GM10248 (cell line): ENCODE data around the gene DCLK3.

ENCODE experiments used
- CTCF ChIA-PET: fragments of 300-600 bp; sonication (Branson Sonifier 250); formaldehyde crosslinking; extraction: SDS; loops from one replicate; lab custom pipeline; 2021; ENCODE audit warnings: antibody characterized with exemption; lab: Yijun Ruan, JAX
- POLR2A ChIA-PET: fragments of 350-650 bp; sonication (Branson Sonifier 250); formaldehyde crosslinking; extraction: SDS; loops from one replicate; lab custom pipeline; 2020; ENCODE audit warnings: antibody characterized with exemption; lab: Yijun Ruan, JAX
- DNase-seq: peaks from one replicate; pipeline ENCODE4 v3.0.0; 2012; ENCODE audit errors: extremely low spot score
- CTCF ChIP-seq: IDR thresholded peaks from 2 replicates; pipeline ENCODE4 v1.5.1; 2012; ENCODE audit warnings: mild to moderate bottlenecking, low read depth; ENCODE audit errors: extremely low read depth, missing control alignments, control extremely low read depth

DCLK3 gene

GRCh38 chr3:36729204-36730056 is 34.9 kb downstream of the DCLK3 start:
- peak; percentile 41 for DNase-seq
- CTCF ChIA-PET, result interaction anchor here (0.6 to 2.6 kb wide), 10 partner anchors 9 to 489 kb away, joined by 3 to 12 read pairs (median 3); no protein-coding TSS in a partner anchor
- POLR2A ChIA-PET, result no interaction called here
- peak; percentile 62 for TF ChIP-seq CTCF

- no peak for TF ChIP-seq CTCF
- POLR2A ChIA-PET, result no interaction called here
- no peak for DNase-seq
- CTCF ChIA-PET, result interaction anchor here (0.7 kb wide), 1 partner anchor 14 kb away, joined by 3 read pairs; no protein-coding TSS in a partner anchor
These were observed 49.8 kb downstream of the DCLK3 start for GRCh38 chr3:36714343-36715086.

- TF ChIP-seq CTCF, result no peak
- ChIA-PET POLR2A (no interaction called here), CTCF (interaction anchor here (0.9 kb wide), 1 partner anchor 14 kb away, joined by 3 read pairs; no protein-coding TSS in a partner anchor)
- no peak for DNase-seq
These were observed 50.4 kb downstream of the DCLK3 start for GRCh38 chr3:36713904-36714303.

- POLR2A ChIA-PET, result no interaction called here
- DNase-seq, result no peak
- no peak for TF ChIP-seq CTCF
- CTCF ChIA-PET, result interaction anchor here (1.2 to 2.8 kb wide), 4 partner anchors 10 to 1106 kb away, joined by 3 to 10 read pairs (median 5); no protein-coding TSS in a partner anchor
These were observed 53.7 kb downstream of the DCLK3 start for GRCh38 chr3:36710606-36711005.

GRCh38 chr3:36709826-36710365 is 54.5 kb downstream of the DCLK3 start:
- TF ChIP-seq CTCF, result no peak
- ChIA-PET POLR2A (no interaction called here), CTCF (interaction anchor here (1.2 to 2.8 kb wide), 3 partner anchors 9 to 1106 kb away, joined by 3 to 10 read pairs (median 7); no protein-coding TSS in a partner anchor)
- no peak for DNase-seq

GRCh38 chr3:36709281-36709680 is 55.1 kb downstream of the DCLK3 start:
- no peak for TF ChIP-seq CTCF
- DNase-seq, result no peak
- ChIA-PET POLR2A (no interaction called here), CTCF (interaction anchor here (1.2 to 2.8 kb wide), 3 partner anchors 9 to 743 kb away, joined by 3 to 10 read pairs (median 7); no protein-coding TSS in a partner anchor)
